Pons (tissue), 1 donor: ENCODE data around the gene RUFY3.
"Not testable (repeated sequence)": the region's sequence is repeated elsewhere in the genome, so short reads cannot be mapped to it uniquely, and the experiment has no call there.

Experiments
- DNase-seq: peaks from one replicate; pipeline ENCODE4 v3.0.0-alpha.2; 2016; ENCODE audit warnings: low spot score

Gene RUFY3

GRCh38 chr4:70706044-70706461 lies 15.7 kb upstream of the RUFY3 start:
- DNase-seq = no peak

GRCh38 chr4:70706516-70706915 lies 15.2 kb upstream of the RUFY3 start:
- DNase-seq = no peak

GRCh38 chr4:70709611-70710205 lies 12.1 kb upstream of the RUFY3 start:
- DNase-seq = no peak

- DNase-seq = no peak
Measured at GRCh38 chr4:70711599-70711998, 10.2 kb upstream of the RUFY3 start.

- DNase-seq = no peak
Measured at GRCh38 chr4:70712150-70712549, 9.6 kb upstream of the RUFY3 start.

GRCh38 chr4:70712604-70713452 lies 8.9 kb upstream of the RUFY3 start:
- no peak for DNase-seq

- no peak for DNase-seq
Measured at GRCh38 chr4:70713453-70714078, 8.2 kb upstream of the RUFY3 start.

- no peak for DNase-seq
Measured at GRCh38 chr4:70714079-70714887, 7.5 kb upstream of the RUFY3 start.

GRCh38 chr4:70715097-70715496 lies 6.7 kb upstream of the RUFY3 start:
- no peak for DNase-seq

GRCh38 chr4:70718811-70719604 lies 2.8 kb upstream of the RUFY3 start:
- no peak for DNase-seq

GRCh38 chr4:70722199-70722791 lies 531 bp downstream of the RUFY3 start:
- peak; percentile 43 for DNase-seq

GRCh38 chr4:70724463-70724862 lies 2.7 kb downstream of the RUFY3 start:
- DNase-seq = no peak

- no peak for DNase-seq
Measured at GRCh38 chr4:70725633-70726032, 3.9 kb downstream of the RUFY3 start.

GRCh38 chr4:70726515-70726914 lies 4.8 kb downstream of the RUFY3 start:
- DNase-seq = not testable (repeated sequence)

GRCh38 chr4:70728091-70728490 lies 6.3 kb downstream of the RUFY3 start:
- DNase-seq = no peak

GRCh38 chr4:70732878-70733277 lies 11.1 kb downstream of the RUFY3 start:
- DNase-seq = not testable (repeated sequence)

- peak; percentile 82 for DNase-seq
Measured at GRCh38 chr4:70734168-70734954, 12.6 kb downstream of the RUFY3 start.

GRCh38 chr4:70734971-70735370 lies 13.2 kb downstream of the RUFY3 start:
- no peak for DNase-seq

- peak; percentile 38 for DNase-seq
Measured at GRCh38 chr4:70735915-70736314, 14.2 kb downstream of the RUFY3 start.

GRCh38 chr4:70737006-70737405 lies 15.2 kb downstream of the RUFY3 start:
- DNase-seq = no peak
